Suppressor macrophage treated with lipopolysaccharide for 1 hour (primary cell): ENCODE results near the gene WASF2.
"Not testable (repeated sequence)": the region's sequence is repeated elsewhere in the genome, so short reads cannot be mapped to it uniquely, and the experiment has no call there.

Experiments
- DNase-seq, 3 donors: peaks; one replicate each; pipeline ENCODE4 v3.0.0-alpha.2; 2020 to 2022

The WASF2 gene

GRCh38 chr1:27414091-27414490, 75.9 kb downstream of the WASF2 start:
- DNase-seq: no peak

DNA sequence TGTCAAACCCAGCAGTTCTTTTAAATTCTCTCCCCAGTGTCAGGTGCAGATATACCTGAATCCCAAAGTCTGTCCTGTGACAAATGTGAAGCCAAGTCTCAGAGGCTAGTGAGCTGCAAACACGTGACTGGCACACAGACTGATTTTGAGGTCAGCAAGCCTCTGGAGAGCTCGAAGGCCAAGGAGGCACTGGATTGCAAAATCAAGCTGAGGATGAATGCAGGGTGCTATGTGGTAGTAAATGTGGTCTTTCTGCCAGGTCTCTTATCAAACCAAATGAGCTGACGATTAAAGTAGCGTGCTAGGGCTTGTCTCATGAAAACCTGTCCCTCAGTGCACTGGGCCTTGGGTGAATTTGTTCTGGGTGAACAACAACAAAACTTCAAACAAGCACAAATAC, 77.0 kb downstream of the WASF2 start:
- no peak for DNase-seq

DNA sequence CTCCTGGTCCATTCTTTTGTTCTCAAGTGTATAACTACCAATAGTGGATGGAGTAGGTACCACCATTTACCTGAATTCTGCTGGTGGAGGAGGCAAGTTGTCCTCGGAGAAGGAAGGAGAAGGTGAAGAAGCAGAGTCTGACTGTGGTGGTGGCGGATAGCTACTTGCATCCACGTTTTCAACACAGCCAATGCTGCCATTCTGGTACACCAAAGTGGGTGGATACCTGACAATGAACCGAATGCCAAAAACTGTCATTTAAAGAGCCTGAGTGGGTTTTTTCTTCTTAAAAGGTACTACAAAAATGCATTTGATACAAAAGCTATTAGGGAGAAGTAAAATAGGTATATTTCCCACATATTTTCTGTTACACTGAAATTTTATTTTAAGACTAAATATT, 77.5 kb downstream of the WASF2 start:
- DNase-seq: no peak

DNA sequence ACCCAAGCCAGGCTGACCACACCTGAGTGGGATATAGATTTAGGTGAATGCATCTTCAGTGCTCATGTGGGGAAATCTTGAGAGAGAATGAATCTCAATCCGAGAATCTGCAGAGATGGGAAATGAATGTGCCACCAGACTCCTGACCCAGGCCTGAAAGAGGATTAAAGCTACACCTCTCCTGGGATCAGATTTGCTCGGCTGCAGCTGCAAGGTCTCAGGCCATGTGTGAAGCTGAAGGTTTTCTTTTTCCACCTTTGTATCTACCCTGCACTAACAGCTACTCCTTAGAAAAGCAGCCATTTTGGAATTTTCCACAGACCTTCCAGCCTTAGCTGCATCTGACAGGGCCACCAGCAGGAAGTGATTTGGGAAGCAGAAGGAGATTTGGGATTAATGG, 79.3 kb downstream of the WASF2 start:
- DNase-seq: no peak

DNA sequence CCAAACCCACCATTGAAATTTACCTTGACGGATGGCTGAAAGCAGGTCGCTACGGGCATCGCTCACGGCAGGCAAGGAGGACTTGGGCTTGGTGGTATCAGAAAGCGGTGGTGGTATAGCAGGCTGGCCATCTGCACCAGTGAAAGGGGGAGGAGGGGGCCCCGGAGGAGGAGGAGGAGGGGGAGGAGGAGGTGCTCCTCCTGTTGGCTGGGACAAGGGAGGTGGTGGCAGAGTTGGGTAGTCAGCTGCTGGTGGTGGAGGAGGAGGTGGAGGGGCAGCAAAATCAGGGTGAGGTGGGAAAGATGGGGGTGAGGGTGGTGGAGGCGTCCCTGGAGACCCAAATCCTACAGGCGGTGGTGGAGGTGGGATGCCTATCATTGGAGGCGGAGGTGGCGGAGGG, 80.3 kb downstream of the WASF2 start:
- DNase-seq: no peak

DNA sequence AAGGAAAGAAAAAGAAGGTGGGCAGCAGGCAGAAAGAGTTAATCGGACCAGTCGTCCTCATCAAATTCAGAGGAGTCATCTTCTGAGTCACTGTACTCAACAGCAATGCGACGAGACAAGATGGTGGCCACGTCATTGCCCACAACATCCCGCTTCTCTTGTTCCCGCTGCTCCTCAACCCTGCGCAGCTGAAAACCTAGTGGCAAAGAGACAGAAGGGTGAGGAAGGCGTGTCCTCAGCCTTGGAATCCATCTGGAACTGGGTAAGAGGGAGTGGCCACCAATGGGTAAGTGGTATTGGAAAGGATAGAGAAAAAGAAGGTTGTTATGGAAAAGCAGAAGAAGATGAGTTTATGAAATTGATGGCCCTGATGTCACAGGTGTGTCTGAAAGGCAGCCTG, 81.8 kb downstream of the WASF2 start:
- DNase-seq: no peak

GRCh38 chr1:27406791-27407190, 83.2 kb downstream of the WASF2 start:
- DNase-seq: not testable (repeated sequence)

DNA sequence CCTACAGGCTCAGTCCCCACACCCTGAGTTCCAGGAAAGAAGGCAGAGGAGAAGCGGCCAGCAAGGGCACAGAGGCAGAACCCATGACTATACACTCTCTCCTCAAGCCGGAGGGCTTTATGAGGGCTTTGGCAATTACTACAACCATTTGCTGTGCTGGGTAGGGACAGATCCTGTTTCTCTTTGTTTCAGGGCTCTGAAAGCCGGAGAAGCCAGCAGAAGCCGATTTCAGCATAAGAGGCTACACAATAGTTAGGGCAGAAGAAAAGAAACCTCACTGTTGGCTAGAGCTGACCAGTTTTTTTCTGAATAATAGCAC, 83.6 kb downstream of the WASF2 start:
- no peak for DNase-seq

- not testable (repeated sequence) for DNase-seq
Measured at GRCh38 chr1:27405598-27406361, 84.2 kb downstream of the WASF2 start.

GRCh38 chr1:27405074-27405473, 84.9 kb downstream of the WASF2 start:
- no peak for DNase-seq

DNA sequence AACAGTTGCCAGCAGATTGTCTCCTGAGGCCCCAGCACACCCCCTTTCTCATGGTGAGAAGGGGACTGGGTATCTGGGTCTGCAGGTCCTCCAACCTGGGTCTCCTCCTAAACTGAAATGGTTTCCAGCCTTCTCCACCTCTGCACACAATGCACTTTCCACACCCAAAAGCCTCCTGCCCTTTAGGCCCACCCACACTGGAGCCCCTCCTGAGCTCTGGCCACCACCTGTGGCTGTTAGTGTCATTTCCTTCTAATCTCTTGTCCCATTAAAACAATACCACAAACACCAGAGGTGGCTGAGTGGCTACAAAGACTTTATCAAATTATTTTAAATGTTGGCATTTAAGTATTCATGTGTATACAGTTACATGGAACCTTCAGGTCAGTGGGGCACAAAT, 86.0 kb downstream of the WASF2 start:
- no peak for DNase-seq

DNA sequence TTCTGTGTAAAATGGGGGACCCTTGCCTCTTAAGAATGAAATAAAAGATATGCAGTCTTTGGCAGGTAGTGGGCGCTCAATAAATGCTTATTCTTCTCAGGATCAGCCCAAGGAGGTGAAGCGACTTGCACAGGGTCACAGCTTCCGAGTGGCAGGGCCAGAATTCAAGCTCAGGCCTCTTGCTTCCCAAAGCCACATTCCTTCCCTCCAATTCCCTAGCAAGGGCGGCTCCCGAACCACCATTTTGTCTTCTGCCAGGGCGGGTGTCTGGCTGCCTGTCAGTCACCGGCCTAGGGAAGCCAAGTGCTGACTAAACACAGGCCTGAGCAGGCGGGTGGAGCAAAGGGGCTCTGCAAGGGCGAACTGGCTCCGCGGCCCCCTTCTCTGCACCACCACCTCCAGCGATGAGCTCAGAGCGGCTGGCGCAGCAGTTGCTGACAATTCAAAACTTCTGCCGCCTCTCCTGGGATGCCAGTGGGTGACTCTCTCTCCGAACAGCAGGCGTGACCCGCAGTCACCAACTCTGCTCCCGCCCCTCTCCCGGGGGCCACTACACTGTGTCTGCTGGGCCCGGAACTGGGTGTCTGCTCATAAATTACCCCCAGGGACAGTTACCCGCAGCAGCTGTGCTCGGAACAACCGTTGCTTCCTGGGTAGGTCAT, 86.8 kb downstream of the WASF2 start:
- peak; percentile 69 to 78 (median 75) for DNase-seq

GRCh38 chr1:27402349-27402754, 87.6 kb downstream of the WASF2 start:
- DNase-seq: peak; percentile 75 to 82 (median 76)

DNA sequence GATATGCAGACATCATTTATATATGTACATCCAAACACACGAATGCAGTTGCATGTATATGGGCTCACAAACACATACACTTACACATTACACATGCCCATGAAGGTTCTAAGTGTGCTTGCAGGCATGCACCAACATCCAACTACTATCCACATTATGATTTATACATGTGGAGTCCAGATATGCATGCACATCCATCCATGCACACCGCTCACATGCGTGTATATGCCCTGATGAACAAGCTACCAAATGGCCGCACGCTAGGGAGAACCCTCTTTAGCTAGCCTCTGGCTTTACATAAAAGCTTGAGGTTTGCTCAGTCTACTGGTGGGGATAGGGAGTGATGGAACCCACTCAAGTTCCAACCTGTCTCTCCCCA, 89.0 kb downstream of the WASF2 start:
- DNase-seq: no peak

DNA sequence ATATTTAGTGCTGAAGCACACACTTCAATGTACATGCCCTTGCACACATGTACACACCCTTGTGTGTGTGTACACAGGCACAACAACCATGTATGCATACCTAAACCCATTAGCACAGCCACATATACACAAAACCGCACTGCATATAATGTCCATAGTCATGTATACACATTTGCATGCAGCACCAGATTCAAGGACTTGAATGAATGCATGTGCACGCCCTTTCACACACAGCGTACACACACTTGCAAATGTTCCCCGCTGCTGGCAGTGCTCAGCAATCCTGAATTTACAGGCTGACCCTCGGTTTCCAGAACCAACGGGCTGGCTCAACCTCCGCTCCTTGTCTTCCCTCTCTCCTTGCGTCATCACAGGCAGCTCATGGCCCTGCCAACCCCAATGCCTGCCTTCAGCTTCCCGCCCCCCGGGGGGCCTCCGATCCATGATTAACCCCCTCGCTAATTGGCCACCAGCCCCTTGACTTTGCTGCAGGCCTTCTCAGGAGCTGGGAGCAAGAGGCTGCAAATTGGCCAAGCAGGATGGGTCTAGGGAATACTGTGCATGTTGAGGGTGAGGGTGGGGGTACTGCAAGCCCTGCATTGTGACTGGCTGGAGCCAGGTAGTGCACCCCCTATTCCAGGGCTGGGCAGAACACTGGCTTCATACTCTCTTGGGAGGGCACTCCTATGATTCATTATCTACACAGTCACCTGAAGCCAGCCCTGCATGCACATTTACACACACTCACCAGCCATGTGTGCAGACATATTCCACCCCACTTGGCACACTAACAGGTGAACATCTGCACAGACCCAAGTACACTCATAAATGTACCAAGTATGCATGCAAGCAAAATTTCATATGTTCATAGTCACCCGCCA, 89.6 kb downstream of the WASF2 start:
- no peak for DNase-seq

- DNase-seq: no peak
Measured at GRCh38 chr1:27399251-27400025, 90.5 kb downstream of the WASF2 start.

DNA sequence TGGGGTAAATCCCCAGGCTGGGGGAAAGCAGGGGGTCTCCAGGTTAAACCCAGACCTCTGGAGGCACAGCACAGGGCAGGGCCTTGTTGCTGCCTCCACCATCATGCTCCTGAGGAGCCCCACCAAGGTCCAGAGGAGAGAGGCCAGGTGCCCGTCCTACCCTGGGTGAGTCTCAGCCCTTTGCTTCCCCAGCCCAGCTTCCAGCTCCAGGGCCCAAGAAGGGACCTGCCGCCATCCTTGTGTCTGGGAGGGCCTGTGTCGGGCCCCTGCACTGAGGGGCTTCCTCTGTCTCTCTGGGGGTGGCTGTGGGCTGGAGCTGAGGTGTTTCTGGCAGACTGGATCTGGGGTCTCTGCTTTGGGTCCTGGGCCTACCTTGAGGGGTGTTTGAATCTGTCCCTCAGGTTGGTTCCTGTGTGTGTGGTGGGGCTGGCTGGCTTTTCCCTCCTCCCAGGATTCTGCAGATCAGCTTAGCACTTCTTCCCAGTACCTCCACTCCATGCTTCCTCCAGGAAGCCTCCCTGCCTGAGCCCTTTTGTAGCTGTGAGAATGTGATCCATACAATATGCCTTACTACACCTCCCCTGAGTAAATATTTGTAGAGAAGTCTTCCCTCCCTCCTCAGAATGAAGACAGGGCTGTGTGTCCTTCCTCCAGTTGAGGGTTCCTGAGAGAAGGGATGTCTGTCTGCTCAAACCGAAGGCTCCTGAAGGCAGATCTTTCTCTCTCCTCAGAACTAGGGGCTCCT, 91.4 kb downstream of the WASF2 start:
- no peak for DNase-seq

GRCh38 chr1:27397749-27398148, 92.2 kb downstream of the WASF2 start:
- peak in 1 of 3 donors; percentile 31 for DNase-seq

- no peak for DNase-seq
Measured at GRCh38 chr1:27397110-27397509, 92.9 kb downstream of the WASF2 start.

GRCh38 chr1:27395441-27396195, 94.3 kb downstream of the WASF2 start:
- DNase-seq: peak; percentile 77 to 82 (median 80)

- DNase-seq: peak in 1 of 3 donors; percentile 13
Measured at GRCh38 chr1:27394925-27395324, 95.0 kb downstream of the WASF2 start.
